ENCODE data around the gene EFCAB14.
A peak's percentile ranks its signal among the peaks of the same experiment; 100 is the strongest.
"Not testable (repeated sequence)": the region's sequence is repeated elsewhere in the genome, so short reads cannot be mapped to it uniquely, and the experiment has no call there.

EFCAB14 gene, protein sequence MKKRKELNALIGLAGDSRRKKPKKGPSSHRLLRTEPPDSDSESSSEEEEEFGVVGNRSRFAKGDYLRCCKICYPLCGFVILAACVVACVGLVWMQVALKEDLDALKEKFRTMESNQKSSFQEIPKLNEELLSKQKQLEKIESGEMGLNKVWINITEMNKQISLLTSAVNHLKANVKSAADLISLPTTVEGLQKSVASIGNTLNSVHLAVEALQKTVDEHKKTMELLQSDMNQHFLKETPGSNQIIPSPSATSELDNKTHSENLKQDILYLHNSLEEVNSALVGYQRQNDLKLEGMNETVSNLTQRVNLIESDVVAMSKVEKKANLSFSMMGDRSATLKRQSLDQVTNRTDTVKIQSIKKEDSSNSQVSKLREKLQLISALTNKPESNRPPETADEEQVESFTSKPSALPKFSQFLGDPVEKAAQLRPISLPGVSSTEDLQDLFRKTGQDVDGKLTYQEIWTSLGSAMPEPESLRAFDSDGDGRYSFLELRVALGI

GRCh38 chr1:46718727-46719622, at the start of gene EFCAB14:
Gene EFCAB14, minus strand, starts transcription at chr1:46719114. Its CDS starts 1,027 bp downstream, at chr1:46718087.
- peak; percentile 98 to 99 (median 98) for DNase-seq (ENCODE audit: low read depth in 2 of 3, low spot score in 1 of 3)

DNA sequence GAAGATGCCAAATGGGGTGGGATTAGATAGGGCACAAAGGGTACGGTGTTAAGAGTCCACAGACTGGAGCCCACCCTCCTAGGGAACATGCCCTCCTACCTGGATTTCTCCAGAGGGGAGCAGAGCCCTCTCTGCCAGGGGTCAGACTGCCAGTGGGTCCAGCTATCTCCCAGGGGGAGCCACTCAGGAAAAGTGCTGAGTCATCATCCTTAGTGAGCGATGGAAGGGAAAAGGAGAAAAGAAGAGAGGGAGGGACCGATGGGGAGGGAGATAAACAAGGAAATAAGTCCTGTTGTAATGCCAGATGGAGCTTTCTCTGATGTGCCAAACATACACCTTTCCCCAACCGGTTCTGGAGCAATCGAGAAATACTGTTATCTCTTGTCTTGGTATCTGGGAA, 49.5 kb upstream of the EFCAB14 start:
- DNase-seq (ENCODE audit: low read depth in 2 of 3, low spot score in 1 of 3) = no peak

DNA sequence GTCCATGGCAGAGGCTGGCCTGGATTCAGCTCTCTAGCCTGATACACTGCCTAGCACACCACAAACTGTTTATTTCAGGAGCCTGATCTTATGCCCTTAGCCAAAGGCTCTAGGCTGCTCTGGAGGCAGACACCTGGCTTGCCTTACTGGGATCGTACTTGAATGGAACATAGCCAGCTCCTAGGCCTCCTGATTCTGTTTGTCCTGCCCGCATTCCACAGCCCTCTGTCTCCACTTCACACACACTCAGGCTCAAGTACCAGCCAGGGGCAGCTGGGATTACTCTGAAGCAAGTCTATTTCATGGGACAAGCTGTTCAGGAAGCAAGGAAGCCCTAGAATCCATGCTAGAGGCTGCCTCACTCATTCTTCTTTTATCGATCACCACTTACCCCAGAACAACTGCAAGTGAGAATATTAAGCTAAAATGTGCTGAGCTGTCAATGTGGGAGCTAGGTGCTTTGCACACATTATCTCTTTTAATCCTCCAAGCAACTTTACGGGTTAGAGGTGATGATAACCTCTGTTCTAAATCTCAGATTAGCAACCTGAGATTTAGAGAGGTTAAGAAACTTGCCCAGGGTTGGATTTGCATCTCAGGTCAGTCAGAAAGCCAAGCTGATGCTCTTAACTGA, 48.9 kb upstream of the EFCAB14 start:
- no peak for DNase-seq (ENCODE audit: low read depth in 2 of 3, low spot score in 1 of 3)

DNA sequence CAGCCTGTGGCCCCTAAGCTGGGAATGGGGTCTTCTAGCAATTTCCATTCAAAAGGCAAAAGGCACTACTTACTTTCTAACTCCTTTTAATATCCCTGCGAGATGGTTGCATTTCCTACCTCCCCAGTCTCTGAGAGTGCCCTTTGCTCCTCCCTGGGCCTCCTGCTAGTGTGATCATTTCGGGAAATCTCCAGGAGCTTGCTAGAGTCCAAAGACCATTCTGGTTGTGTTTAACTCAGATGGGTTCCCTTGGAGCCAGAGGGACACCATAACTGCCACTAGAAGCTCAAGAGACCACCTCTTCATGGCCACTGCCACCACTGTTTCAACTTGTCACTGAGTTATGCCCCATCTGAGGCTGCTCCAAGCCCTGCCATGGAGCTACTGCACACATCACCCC, 45.5 kb upstream of the EFCAB14 start:
- no peak for DNase-seq (ENCODE audit: low read depth in 2 of 3, low spot score in 1 of 3)

- no peak for DNase-seq (ENCODE audit: low read depth in 2 of 3, low spot score in 1 of 3)
Measured at GRCh38 chr1:46761740-46762139, 42.8 kb upstream of the EFCAB14 start.

DNA sequence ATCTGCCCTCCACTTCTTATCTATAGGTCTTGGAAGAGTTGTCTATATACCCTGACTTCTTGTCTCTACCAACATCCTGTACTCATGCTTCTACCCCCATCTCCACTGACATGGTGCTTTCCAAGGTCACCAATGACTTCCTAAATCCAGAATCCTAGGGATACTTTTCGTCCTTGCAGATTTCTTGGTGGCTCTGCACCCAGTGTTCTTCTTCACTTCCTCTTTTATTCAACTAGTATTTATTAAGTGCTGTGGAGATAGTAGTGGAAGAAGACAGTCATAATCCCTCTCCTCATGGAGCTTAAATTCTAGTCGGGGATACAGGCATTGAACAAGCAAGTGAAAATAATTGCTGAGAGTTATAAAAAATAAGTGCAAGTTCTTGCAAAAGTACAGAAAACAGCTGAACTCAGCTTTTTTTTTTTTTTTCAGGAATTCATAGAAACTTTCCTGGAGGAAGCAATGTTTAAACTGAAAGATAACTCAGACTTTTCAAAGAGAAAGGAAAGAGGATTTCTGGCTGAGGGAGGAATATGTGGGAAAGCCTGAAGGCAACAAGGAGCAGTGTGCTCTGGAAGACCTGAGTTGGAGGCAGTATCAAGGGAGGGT, 41.7 kb upstream of the EFCAB14 start:
- no peak for DNase-seq (ENCODE audit: low read depth in 2 of 3, low spot score in 1 of 3)

DNA sequence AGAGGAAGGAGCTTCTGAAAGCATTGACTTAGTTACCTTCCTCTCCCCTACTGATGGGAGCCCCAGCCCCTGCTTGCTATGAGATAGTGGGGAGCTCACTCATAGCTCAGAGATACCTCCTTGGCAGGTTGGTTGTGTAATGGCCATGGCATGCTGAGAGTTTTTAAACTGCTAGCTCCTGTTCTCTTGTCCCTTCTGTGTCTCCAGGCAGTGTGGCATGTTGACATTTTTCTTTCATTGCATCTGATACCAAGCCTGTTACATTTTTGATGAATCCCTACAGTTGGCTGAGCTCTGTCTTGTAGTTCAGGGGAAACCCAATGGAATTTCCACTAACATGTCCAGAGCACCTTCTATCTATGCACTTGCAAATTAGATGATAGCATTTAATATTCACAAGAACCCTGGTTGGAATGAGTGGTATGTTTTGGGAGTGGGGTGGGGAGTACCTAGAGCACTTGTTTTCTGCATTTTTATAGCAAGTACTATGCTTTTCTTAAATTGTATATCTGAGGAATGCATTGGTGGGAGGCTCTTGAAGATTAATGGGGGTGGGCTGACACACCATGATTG, 39.1 kb upstream of the EFCAB14 start:
- DNase-seq (ENCODE audit: low read depth in 2 of 3, low spot score in 1 of 3) = no peak

GRCh38 chr1:46757247-46757955, 38.5 kb upstream of the EFCAB14 start:
- DNase-seq (ENCODE audit: low read depth in 2 of 3, low spot score in 1 of 3) = no peak

DNA sequence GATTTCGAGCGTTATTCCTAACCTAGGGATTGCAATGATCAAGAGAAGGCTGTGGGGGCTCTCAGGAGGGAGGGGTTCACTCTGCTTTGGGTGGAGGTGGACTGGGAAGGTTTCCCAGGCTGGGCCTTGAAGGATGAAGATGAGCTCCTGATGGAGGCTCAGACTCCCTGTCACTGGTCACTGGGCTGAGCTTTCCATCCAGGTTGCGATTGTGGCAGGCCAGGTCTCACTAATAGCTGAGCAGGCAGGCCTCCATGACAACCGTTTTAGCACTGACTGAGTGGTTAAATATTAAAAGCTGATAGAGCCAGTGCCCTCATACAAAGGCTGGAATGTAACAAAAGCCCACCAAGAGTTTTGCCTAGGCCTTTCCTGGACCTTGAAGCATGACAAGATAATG, 36.2 kb upstream of the EFCAB14 start:
- no peak for DNase-seq (ENCODE audit: low read depth in 2 of 3, low spot score in 1 of 3)

DNA sequence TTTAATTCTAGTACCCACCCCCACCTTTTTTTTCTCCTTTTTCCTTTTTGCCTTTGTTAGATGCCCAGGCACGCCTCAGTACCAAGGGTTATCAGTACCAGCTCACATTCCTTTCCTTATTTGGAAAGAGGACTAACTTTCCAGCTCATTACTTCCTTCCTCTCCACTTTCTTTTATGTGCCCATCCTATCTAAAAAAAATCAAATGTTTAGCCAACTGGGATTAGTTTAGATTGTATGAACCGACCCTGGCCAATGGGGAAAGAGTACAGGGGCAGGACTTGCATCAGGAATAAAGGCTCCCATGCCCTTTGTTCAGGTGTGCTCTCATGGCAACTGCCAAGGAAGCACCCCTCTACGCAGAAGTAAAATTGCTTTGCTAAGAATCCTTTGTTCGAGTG, 35.8 kb upstream of the EFCAB14 start:
- DNase-seq (ENCODE audit: low read depth in 2 of 3, low spot score in 1 of 3) = not testable (repeated sequence)

- DNase-seq (ENCODE audit: low read depth in 2 of 3, low spot score in 1 of 3) = no peak
Measured at GRCh38 chr1:46753985-46754384, 35.1 kb upstream of the EFCAB14 start.

- no peak for DNase-seq (ENCODE audit: low read depth in 2 of 3, low spot score in 1 of 3)
Measured at GRCh38 chr1:46749921-46750404, 31.0 kb upstream of the EFCAB14 start.

DNA sequence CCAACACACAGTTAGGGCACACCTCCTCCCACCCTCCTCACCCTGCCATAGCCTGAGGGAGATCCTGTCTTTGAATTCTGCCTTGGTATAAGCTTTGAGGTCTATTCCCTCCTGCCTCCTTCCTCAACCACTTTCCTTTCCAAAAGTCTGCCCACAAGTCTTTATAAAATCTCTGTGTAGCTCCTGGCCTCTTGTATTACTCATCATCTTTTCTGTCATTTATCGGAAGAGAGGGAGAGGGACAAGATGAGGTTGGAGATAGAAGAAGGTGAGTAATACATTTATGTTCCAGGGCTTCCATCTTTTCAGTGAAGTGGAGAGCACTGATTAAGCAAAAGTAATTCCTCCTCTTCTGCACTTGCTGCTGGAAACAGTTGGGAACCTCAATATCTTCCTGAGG, 30.5 kb upstream of the EFCAB14 start:
- no peak for DNase-seq (ENCODE audit: low read depth in 2 of 3, low spot score in 1 of 3)

- no peak for DNase-seq (ENCODE audit: low read depth in 2 of 3, low spot score in 1 of 3)
Measured at GRCh38 chr1:46747683-46748288, 28.9 kb upstream of the EFCAB14 start.

DNA sequence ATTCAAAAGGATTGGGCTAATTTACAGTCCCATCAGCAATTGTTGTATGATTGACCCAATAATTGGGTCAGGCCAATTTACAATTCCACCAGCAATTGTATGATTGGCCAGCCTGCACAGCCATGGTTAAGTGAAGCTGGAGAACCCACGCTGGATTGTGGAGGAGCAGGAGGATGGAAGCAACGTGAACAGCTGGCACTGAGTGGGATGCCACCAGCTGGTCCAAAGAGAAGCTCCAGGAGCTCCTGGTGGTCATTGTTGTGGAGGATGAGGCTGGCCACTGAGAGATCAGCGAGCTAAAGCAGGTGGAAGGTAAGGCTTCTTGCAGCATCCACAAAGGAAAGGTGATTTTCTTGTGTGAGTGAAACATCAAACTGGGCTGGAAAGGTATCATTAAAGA, 23.2 kb upstream of the EFCAB14 start:
- DNase-seq (ENCODE audit: low read depth in 2 of 3, low spot score in 1 of 3) = no peak

DNA sequence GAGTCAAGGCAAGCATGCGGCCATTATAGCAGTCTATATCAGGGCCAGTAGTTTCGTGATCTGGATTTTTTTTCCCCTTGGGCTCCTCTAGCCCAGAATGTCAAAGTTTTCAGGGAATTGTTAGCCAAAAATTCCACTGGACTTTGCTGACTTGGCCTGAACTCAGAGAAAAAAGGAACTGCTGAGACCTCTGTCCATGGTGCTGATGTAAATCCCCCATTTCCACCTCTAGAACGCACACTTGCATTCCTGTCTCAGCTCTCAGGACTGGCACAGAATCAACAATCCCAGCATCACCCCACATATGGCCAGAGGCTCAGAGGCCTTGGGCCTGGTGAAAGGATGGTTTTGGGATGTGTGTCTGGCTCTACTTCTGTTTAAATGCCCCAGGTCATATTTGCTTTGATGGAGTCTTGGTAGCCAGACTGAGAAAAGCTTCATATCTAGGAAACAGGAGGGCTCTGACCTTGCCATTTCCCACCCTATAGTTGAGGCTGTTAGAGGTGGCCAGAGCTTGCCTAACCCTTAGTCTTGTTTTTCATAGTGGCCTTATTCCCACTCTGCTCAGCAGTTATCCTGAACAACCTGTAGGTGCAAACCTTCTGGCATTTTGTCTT, 16.9 kb upstream of the EFCAB14 start:
- DNase-seq (ENCODE audit: low read depth in 2 of 3, low spot score in 1 of 3) = no peak

DNA sequence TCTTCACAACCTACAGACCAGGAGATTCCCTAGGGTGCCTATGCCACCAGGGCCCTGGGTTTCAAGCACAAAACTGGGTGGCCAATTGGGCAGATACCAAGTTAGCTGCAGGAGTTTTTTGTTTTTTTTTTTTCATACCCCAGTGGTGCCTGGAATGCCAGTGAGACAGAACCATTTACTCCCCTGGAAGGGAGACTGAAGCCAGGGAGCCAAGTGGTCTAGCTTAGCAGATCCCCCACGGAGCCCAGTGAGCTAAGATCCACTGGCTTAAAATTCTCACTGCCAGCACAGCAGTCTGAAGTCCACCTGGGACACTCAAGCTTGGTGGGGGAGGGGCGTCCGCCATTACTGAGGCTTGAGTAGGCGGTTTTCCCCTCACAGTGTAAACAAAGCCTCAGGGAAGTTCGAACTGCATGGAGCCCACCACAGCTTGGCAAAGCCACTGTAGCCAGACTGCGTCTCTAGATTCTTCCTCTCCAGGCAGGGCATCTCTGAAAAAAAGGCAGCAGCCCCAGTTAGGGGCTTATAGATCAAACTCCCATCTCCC, 9.5 kb upstream of the EFCAB14 start:
- not testable (repeated sequence) for DNase-seq (ENCODE audit: low read depth in 2 of 3, low spot score in 1 of 3)

GRCh38 chr1:46725736-46726108, 6.8 kb upstream of the EFCAB14 start:
- DNase-seq (ENCODE audit: low read depth in 2 of 3, low spot score in 1 of 3) = no peak
